NCI-H2081 treated with DMSO at 0.1 percent for 48 hours (cell line): ENCODE measurements around the gene ANTKMT.

Source experiments
- DNase-seq: peaks from one replicate; lab custom pipeline; 2025; lab: John Stamatoyannopoulos, UW

The ANTKMT gene

GRCh38 chr16:764848-765487 lies 44.0 kb downstream of the ANTKMT start:
- no peak for DNase-seq

GRCh38 chr16:765488-765865 lies 44.5 kb downstream of the ANTKMT start:
- no peak for DNase-seq

GRCh38 chr16:766008-766819 lies 45.3 kb downstream of the ANTKMT start:
- DNase-seq: no peak

- no peak for DNase-seq
These were observed 46.1 kb downstream of the ANTKMT start for GRCh38 chr16:766820-767640.

GRCh38 chr16:767743-768235 lies 46.8 kb downstream of the ANTKMT start:
- no peak for DNase-seq

- no peak for DNase-seq
These were observed 47.5 kb downstream of the ANTKMT start for GRCh38 chr16:768428-768827.

- DNase-seq: no peak
These were observed 48.3 kb downstream of the ANTKMT start for GRCh38 chr16:769184-769784.

GRCh38 chr16:769934-770333 lies 49.0 kb downstream of the ANTKMT start:
- no peak for DNase-seq

GRCh38 chr16:770411-770810 lies 49.5 kb downstream of the ANTKMT start:
- no peak for DNase-seq
